ENCODE data around the gene FBXW11.

- TF ChIP-seq CTCF (IDR thresholded peaks at IDR 0.05; ENCODE audit: low read depth, low read length, poor library complexity, severe bottlenecking) (no peak), EZH2phosphoT487 (IDR thresholded peaks at IDR 0.05; ENCODE audit: borderline replicate concordance, low read length) (no peak)
Measured at GRCh38 chr5:172055996-172056395, 49.6 kb upstream of the FBXW11 start.
